KMS-11 (cell line): ENCODE results near the gene SUSD6.

Experiments
- H2AFZ ChIP-seq: fragments of 200-600 bp; sonication (generic); 2 replicates; pipeline ENCODE4 v1.6.1; 2016; ENCODE audit warnings: antibody characterized with exemption, mixed run types, low read depth
- H3K27ac ChIP-seq: fragments of 200-600 bp; sonication (generic); 2 replicates; pipeline ENCODE4 v1.6.1; 2016; ENCODE audit warnings: mild to moderate bottlenecking, mixed run types
- H3K27me3 ChIP-seq: fragments of 200-600 bp; sonication (generic); 2 replicates; pipeline ENCODE4 v1.6.1; 2017; ENCODE audit warnings: mild to moderate bottlenecking, low read depth, mixed run types, moderate library complexity; ENCODE audit not compliant: insufficient read depth
- H3K36me3 ChIP-seq: fragments of 200-600 bp; sonication (generic); 2 replicates; pipeline ENCODE4 v1.6.1; 2017; ENCODE audit warnings: mild to moderate bottlenecking, mixed run types; ENCODE audit not compliant: insufficient read depth
- H3K4me1 ChIP-seq: fragments of 200-600 bp; sonication (generic); 2 replicates; pipeline ENCODE4 v1.6.1; 2016; ENCODE audit warnings: mild to moderate bottlenecking, low read depth, mixed run types; ENCODE audit not compliant: poor library complexity, severe bottlenecking
- H3K4me2 ChIP-seq: fragments of 200-600 bp; sonication (generic); 2 replicates; pipeline ENCODE4 v1.7.0; 2016; ENCODE audit warnings: mild to moderate bottlenecking, mixed run types
- H3K4me3 ChIP-seq: fragments of 200-600 bp; sonication (generic); IDR thresholded peaks from 2 replicates; pipeline ENCODE4 v1.6.1; 2017; ENCODE audit warnings: low read depth, low read length, mixed read lengths; ENCODE audit not compliant: insufficient read depth
- H3K79me2 ChIP-seq: fragments of 200-600 bp; sonication (generic); 2 replicates; pipeline ENCODE4 v1.6.1; 2016; ENCODE audit warnings: low read depth, mixed run types; ENCODE audit not compliant: insufficient read depth
- H3K9ac ChIP-seq: fragments of 200-600 bp; sonication (generic); 2 replicates; pipeline ENCODE4 v1.6.1; 2016; ENCODE audit warnings: mild to moderate bottlenecking, mixed run types
- H4K20me1 ChIP-seq: fragments of 200-600 bp; sonication (generic); 2 replicates; pipeline ENCODE4 v1.6.1; 2016; ENCODE audit warnings: mild to moderate bottlenecking, mixed run types; ENCODE audit not compliant: insufficient read depth
- CTCF ChIP-seq: fragments of 200-600 bp; sonication (generic); conservative IDR thresholded peaks from 2 replicates; pipeline ENCODE4 v1.6.1; 2017; ENCODE audit warnings: low read depth, mild to moderate bottlenecking, antibody characterized with exemption, low read length, moderate library complexity, mixed read lengths

SUSD6 gene

DNA sequence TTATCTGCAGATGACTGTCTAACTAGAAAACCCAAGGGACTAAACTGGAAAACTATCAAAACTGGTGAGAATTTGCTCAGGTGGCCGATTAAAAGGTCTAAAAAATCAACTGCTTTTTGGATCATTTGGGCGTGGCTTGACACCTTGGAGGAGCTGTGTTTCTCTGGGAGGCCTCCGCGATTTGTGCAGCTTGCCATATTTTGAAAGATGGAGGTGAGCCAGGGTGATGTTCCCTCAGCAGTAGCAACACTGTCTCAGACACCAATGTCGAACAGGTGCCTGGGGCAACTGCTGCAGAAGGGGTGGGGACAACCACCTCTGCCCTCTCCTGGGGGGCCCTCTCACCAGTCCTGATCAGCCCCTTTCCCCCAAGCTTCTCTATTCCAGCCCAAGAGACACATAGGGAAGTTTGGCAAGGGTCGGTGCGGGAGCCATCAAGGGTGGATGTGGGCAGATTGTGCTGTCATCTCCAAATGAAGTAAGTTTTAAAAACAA lies 40.5 kb upstream of the SUSD6 start:
- no peaks in the 10 kb centered on the region for H3K36me3 ChIP-seq
- no peaks in the 10 kb centered on the region for H3K27me3 ChIP-seq
- no peak overlapping the region for H3K27ac ChIP-seq
- H3K4me3 ChIP-seq: no peak overlapping the region
- no peak overlapping the region for H2AFZ ChIP-seq
- no peak overlapping the region for H3K9ac ChIP-seq
- H4K20me1 ChIP-seq: no peaks in the 10 kb centered on the region
- H3K4me2 ChIP-seq: no peak overlapping the region
- no peaks in the 10 kb centered on the region for H3K79me2 ChIP-seq
- peaks cover 3% of the 10 kb centered on the region for H3K4me1 ChIP-seq
- TF ChIP-seq CTCF: no peak

DNA sequence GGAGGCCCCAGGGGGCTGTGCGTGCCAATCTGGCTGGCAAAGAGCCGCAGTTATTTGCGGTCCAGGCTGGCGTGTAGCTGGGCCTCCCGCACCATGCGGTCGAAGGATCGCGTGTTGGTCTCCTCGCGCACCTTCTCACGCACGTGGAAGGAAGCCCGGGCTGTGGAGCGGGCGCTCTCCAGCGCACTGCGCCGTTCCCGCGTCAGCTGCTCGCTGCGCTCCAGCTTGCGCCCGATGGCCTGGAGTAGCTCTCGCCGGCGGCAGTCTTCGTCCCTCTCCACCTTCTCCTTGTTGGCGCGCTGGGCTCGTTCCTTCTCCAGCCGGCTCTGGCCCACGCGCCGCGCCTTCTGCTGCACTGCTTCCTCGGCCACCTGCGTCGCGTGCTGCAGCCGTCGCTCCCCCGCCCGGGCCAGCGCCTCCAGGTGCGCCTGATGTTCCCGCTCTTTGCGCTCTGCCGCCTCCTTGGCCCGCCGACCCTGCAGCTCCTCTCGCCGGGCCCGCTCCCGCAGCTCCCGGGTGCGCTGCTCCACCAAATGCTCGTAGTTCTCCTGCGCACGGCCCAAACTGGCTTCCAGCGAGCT lies 39.9 kb upstream of the SUSD6 start:
- no peak overlapping the region for H3K9ac ChIP-seq
- peaks cover 3% of the 10 kb centered on the region for H3K4me1 ChIP-seq
- no peak overlapping the region for H2AFZ ChIP-seq
- no peaks in the 10 kb centered on the region for H3K36me3 ChIP-seq
- no peaks in the 10 kb centered on the region for H3K27me3 ChIP-seq
- no peak overlapping the region for H3K4me2 ChIP-seq
- no peak for TF ChIP-seq CTCF
- H3K4me3 ChIP-seq: no peak overlapping the region
- H3K79me2 ChIP-seq: no peaks in the 10 kb centered on the region
- H4K20me1 ChIP-seq: no peaks in the 10 kb centered on the region
- H3K27ac ChIP-seq: no peak overlapping the region

- no peaks in the 10 kb centered on the region for H3K36me3 ChIP-seq
- no peak overlapping the region for H3K4me3 ChIP-seq
- no peak overlapping the region for H3K9ac ChIP-seq
- H3K79me2 ChIP-seq: no peaks in the 10 kb centered on the region
- no peak overlapping the region for H3K27ac ChIP-seq
- no peak overlapping the region for H3K4me2 ChIP-seq
- peaks cover 3% of the 10 kb centered on the region for H3K4me1 ChIP-seq
- H4K20me1 ChIP-seq: no peaks in the 10 kb centered on the region
- H3K27me3 ChIP-seq: no peaks in the 10 kb centered on the region
- H2AFZ ChIP-seq: no peak overlapping the region
- no peak for TF ChIP-seq CTCF
Observed at GRCh38 chr14:69572030-69572840, 39.2 kb upstream of the SUSD6 start.

DNA sequence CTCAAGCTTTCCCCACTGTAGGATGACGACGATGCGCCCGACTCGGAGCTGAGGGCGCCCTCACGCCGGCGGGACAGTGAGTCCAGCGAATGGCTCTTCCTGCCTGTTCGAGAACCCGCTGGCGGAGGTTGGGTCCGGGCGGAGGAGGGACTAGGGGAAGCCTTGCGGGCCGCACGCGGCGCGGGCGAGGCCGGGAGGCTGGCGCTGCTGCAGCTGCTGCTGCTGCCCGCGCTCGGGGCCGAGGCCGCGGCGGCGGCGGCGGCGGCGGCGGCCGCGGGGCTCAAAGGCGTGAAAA lies 38.6 kb upstream of the SUSD6 start:
- Histone ChIP-seq H3K27me3 (no peaks in the 10 kb centered on the region), H3K79me2 (no peaks in the 10 kb centered on the region), H3K9ac (no peak overlapping the region), H3K36me3 (no peaks in the 10 kb centered on the region), H3K27ac (no peak overlapping the region), H3K4me3 (no peak overlapping the region), H4K20me1 (no peaks in the 10 kb centered on the region), H3K4me2 (no peak overlapping the region), H3K4me1 (peaks cover 3% of the 10 kb centered on the region), H2AFZ (no peak overlapping the region)
- no peak for TF ChIP-seq CTCF
